ENCODE measurements around the gene LMOD3.

LMOD3 gene

GRCh38 chr3:69143612-69144011 lies 21.2 kb upstream of the LMOD3 start:
- Histone ChIP-seq H3K9me2 (replicated peaks; ENCODE audit: insufficient read depth, low read length) (no peaks in the 10 kb centered on the region), H2AFZ (ENCODE audit: low read depth, low read length, severe bottlenecking) (no peak overlapping the region), H3K4me3 (ENCODE audit: insufficient read depth, low read length, poor library complexity, severe bottlenecking) (no peak overlapping the region), H4K20me1 (ENCODE audit: low read depth, low read length) (no peaks in the 10 kb centered on the region), H3K27me3 (ENCODE audit: low read length) (no peaks in the 10 kb centered on the region), H3K9ac (ENCODE audit: low read length) (no peak overlapping the region), H3K9me3 (ENCODE audit: insufficient read depth, low read length) (no peaks in the 10 kb centered on the region), H3F3A (ENCODE audit: insufficient read depth) (no peaks in the 10 kb centered on the region), H3K79me2 (ENCODE audit: insufficient read depth, low read length) (no peaks in the 10 kb centered on the region), H3K4me2 (ENCODE audit: low read depth, low read length, poor library complexity, severe bottlenecking) (no peak overlapping the region), H3K27ac (ENCODE audit: low read depth, low read length) (no peak overlapping the region), H3K36me3 (ENCODE audit: low read length) (no peaks in the 10 kb centered on the region)
- TF ChIP-seq CTCF (IDR thresholded peaks at IDR 0.05; ENCODE audit: insufficient read depth, low read length, poor library complexity, severe bottlenecking), result no peak
- TF ChIP-seq EZH2phosphoT487 (conservative IDR thresholded peaks at IDR 0.05; ENCODE audit: low read length), result no peak

GRCh38 chr3:69142797-69143454 lies 20.5 kb upstream of the LMOD3 start:
- H3K9me2 ChIP-seq (replicated peaks; ENCODE audit: insufficient read depth, low read length), result no peaks in the 10 kb centered on the region
- H2AFZ ChIP-seq (ENCODE audit: low read depth, low read length, severe bottlenecking), result no peak overlapping the region
- no peaks in the 10 kb centered on the region for H3K36me3 ChIP-seq (ENCODE audit: low read length)
- H3K9ac ChIP-seq (ENCODE audit: low read length), result no peak overlapping the region
- no peak overlapping the region for H3K27ac ChIP-seq (ENCODE audit: low read depth, low read length)
- H3K4me3 ChIP-seq (ENCODE audit: insufficient read depth, low read length, poor library complexity, severe bottlenecking), result no peak overlapping the region
- H3K27me3 ChIP-seq (ENCODE audit: low read length), result no peaks in the 10 kb centered on the region
- no peaks in the 10 kb centered on the region for H4K20me1 ChIP-seq (ENCODE audit: low read depth, low read length)
- H3K9me3 ChIP-seq (ENCODE audit: insufficient read depth, low read length), result no peaks in the 10 kb centered on the region
- H3F3A ChIP-seq (ENCODE audit: insufficient read depth), result no peaks in the 10 kb centered on the region
- H3K4me2 ChIP-seq (ENCODE audit: low read depth, low read length, poor library complexity, severe bottlenecking), result no peak overlapping the region
- no peaks in the 10 kb centered on the region for H3K79me2 ChIP-seq (ENCODE audit: insufficient read depth, low read length)
- TF ChIP-seq EZH2phosphoT487 (conservative IDR thresholded peaks at IDR 0.05; ENCODE audit: low read length) (no peak), CTCF (IDR thresholded peaks at IDR 0.05; ENCODE audit: insufficient read depth, low read length, poor library complexity, severe bottlenecking) (no peak)

DNA sequence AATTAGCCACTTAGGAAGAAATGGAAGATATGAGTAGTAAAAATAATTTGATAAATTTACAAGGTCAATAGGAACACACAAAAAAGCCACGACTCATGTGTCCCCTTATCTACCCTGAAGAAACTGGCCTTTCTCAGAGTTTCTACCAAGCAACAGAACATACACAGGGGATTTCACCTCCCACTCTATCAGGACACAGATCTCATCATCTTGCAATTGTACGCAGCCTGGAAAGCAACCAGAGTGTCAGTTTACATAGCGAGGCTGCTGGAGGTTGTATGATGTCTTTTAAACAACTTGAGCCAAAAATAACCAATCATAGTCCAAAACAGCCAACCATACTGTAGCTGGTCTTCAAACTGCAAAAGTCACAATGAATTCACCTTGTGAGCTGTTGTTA lies 19.7 kb upstream of the LMOD3 start:
- H3K9ac ChIP-seq (ENCODE audit: low read length), result no peak overlapping the region
- H3K79me2 ChIP-seq (ENCODE audit: insufficient read depth, low read length), result no peaks in the 10 kb centered on the region
- H3K4me2 ChIP-seq (ENCODE audit: low read depth, low read length, poor library complexity, severe bottlenecking), result no peak overlapping the region
- H2AFZ ChIP-seq (ENCODE audit: low read depth, low read length, severe bottlenecking), result no peak overlapping the region
- no peaks in the 10 kb centered on the region for H3K9me2 ChIP-seq (replicated peaks; ENCODE audit: insufficient read depth, low read length)
- no peaks in the 10 kb centered on the region for H3K36me3 ChIP-seq (ENCODE audit: low read length)
- H4K20me1 ChIP-seq (ENCODE audit: low read depth, low read length), result no peaks in the 10 kb centered on the region
- H3F3A ChIP-seq (ENCODE audit: insufficient read depth), result no peaks in the 10 kb centered on the region
- TF ChIP-seq EZH2phosphoT487 (conservative IDR thresholded peaks at IDR 0.05; ENCODE audit: low read length), result no peak
- TF ChIP-seq CTCF (IDR thresholded peaks at IDR 0.05; ENCODE audit: insufficient read depth, low read length, poor library complexity, severe bottlenecking), result no peak
- no peaks in the 10 kb centered on the region for H3K27me3 ChIP-seq (ENCODE audit: low read length)
- no peak overlapping the region for H3K4me3 ChIP-seq (ENCODE audit: insufficient read depth, low read length, poor library complexity, severe bottlenecking)
- no peak overlapping the region for H3K27ac ChIP-seq (ENCODE audit: low read depth, low read length)
- no peaks in the 10 kb centered on the region for H3K9me3 ChIP-seq (ENCODE audit: insufficient read depth, low read length)
